ENCODE data around the gene NR4A3.

NR4A3 gene

GRCh38 chr9:99895510-99895909 lies 73.8 kb downstream of the NR4A3 start:
- Histone ChIP-seq H2AFZ (ENCODE audit: low read length) (no peak overlapping the region), H3K27me3 (replicated peaks; ENCODE audit: insufficient read depth, low read length) (no peaks in the 10 kb centered on the region), H3K9me3 (replicated peaks; ENCODE audit: insufficient read depth, low read length) (no peaks in the 10 kb centered on the region), H3K9me2 (replicated peaks; ENCODE audit: insufficient read depth, low read length) (no peaks in the 10 kb centered on the region), H3K36me3 (replicated peaks; ENCODE audit: insufficient read depth, low read length) (no peaks in the 10 kb centered on the region), H3K4me3 (ENCODE audit: low read length) (no peak overlapping the region), H3K4me1 (ENCODE audit: low read length) (no peaks in the 10 kb centered on the region), H3K4me2 (ENCODE audit: low read depth, low read length) (no peak overlapping the region), H3K9ac (ENCODE audit: low read length) (no peak overlapping the region), H4K20me1 (ENCODE audit: insufficient read depth, low read length) (no peaks in the 10 kb centered on the region), H3K79me2 (ENCODE audit: low read length) (no peaks in the 10 kb centered on the region), H3F3A (ENCODE audit: insufficient read depth, low read length) (no peaks in the 10 kb centered on the region), H3K27ac (ENCODE audit: low read length) (no peak overlapping the region)
- TF ChIP-seq EZH2 (optimal IDR thresholded peaks at IDR 0.05; ENCODE audit: low read depth, low read length) (no peak), CTCF (IDR thresholded peaks at IDR 0.05; ENCODE audit: low read length) (no peak), EZH2phosphoT487 (IDR thresholded peaks at IDR 0.05; ENCODE audit: low read length) (no peak)
- DNase-seq = no peak

- Histone ChIP-seq H3K9ac (ENCODE audit: low read length) (no peak overlapping the region), H2AFZ (ENCODE audit: low read length) (no peak overlapping the region), H3K9me2 (replicated peaks; ENCODE audit: insufficient read depth, low read length) (no peaks in the 10 kb centered on the region), H4K20me1 (ENCODE audit: insufficient read depth, low read length) (no peaks in the 10 kb centered on the region), H3K9me3 (replicated peaks; ENCODE audit: insufficient read depth, low read length) (no peaks in the 10 kb centered on the region), H3F3A (ENCODE audit: insufficient read depth, low read length) (no peaks in the 10 kb centered on the region), H3K27me3 (replicated peaks; ENCODE audit: insufficient read depth, low read length) (no peaks in the 10 kb centered on the region), H3K4me3 (ENCODE audit: low read length) (no peak overlapping the region), H3K79me2 (ENCODE audit: low read length) (no peaks in the 10 kb centered on the region), H3K4me2 (ENCODE audit: low read depth, low read length) (no peak overlapping the region), H3K4me1 (ENCODE audit: low read length) (no peaks in the 10 kb centered on the region), H3K27ac (ENCODE audit: low read length) (no peak overlapping the region), H3K36me3 (replicated peaks; ENCODE audit: insufficient read depth, low read length) (no peaks in the 10 kb centered on the region)
- TF ChIP-seq EZH2phosphoT487 (IDR thresholded peaks at IDR 0.05; ENCODE audit: low read length) (no peak), EZH2 (optimal IDR thresholded peaks at IDR 0.05; ENCODE audit: low read depth, low read length) (no peak), CTCF (IDR thresholded peaks at IDR 0.05; ENCODE audit: low read length) (no peak)
- DNase-seq = no peak
Measured at GRCh38 chr9:99896119-99896518, 74.4 kb downstream of the NR4A3 start.

- H3F3A ChIP-seq (ENCODE audit: insufficient read depth, low read length) = 0 out of 2 replicates have a peak, but pooled peaks cover 8% of the 10 kb centered on the region
- H3K79me2 ChIP-seq (ENCODE audit: low read length) = peaks cover 13% of the 10 kb centered on the region
- H3K27ac ChIP-seq (ENCODE audit: low read length) = no peak overlapping the region
- H4K20me1 ChIP-seq (ENCODE audit: insufficient read depth, low read length) = no peaks in the 10 kb centered on the region
- no peak overlapping the region for H3K9ac ChIP-seq (ENCODE audit: low read length)
- TF ChIP-seq EZH2phosphoT487 (IDR thresholded peaks at IDR 0.05; ENCODE audit: low read length) (no peak), EZH2 (optimal IDR thresholded peaks at IDR 0.05; ENCODE audit: low read depth, low read length) (no peak)
- no peak for DNase-seq
- H2AFZ ChIP-seq (ENCODE audit: low read length) = no peak overlapping the region
- H3K36me3 ChIP-seq (replicated peaks; ENCODE audit: insufficient read depth, low read length) = no peaks in the 10 kb centered on the region
- H3K27me3 ChIP-seq (replicated peaks; ENCODE audit: insufficient read depth, low read length) = no peaks in the 10 kb centered on the region
- H3K4me2 ChIP-seq (ENCODE audit: low read depth, low read length) = no peak overlapping the region
- H3K4me3 ChIP-seq (ENCODE audit: low read length) = no peak overlapping the region
- peaks cover 10% of the 10 kb centered on the region for H3K4me1 ChIP-seq (ENCODE audit: low read length)
- no peaks in the 10 kb centered on the region for H3K9me3 ChIP-seq (replicated peaks; ENCODE audit: insufficient read depth, low read length)
- H3K9me2 ChIP-seq (replicated peaks; ENCODE audit: insufficient read depth, low read length) = no peaks in the 10 kb centered on the region
Measured at GRCh38 chr9:99903393-99903792, 81.7 kb downstream of the NR4A3 start.

- Histone ChIP-seq H3K4me1 (ENCODE audit: low read length) (peaks cover 10% of the 10 kb centered on the region), H3F3A (ENCODE audit: insufficient read depth, low read length) (0 out of 2 replicates have a peak, but pooled peaks cover 8% of the 10 kb centered on the region), H3K79me2 (ENCODE audit: low read length) (peaks cover 27% of the 10 kb centered on the region), H3K9ac (ENCODE audit: low read length) (peak overlapping the region; percentile 32; the same call in 1 of the 2 replicates), H2AFZ (ENCODE audit: low read length) (peak overlapping the region; percentile 77), H3K4me3 (ENCODE audit: low read length) (peak overlapping the region; percentile 86), H3K4me2 (ENCODE audit: low read depth, low read length) (peak overlapping the region; percentile 64), H4K20me1 (ENCODE audit: insufficient read depth, low read length) (no peaks in the 10 kb centered on the region), H3K36me3 (replicated peaks; ENCODE audit: insufficient read depth, low read length) (no peaks in the 10 kb centered on the region), H3K9me3 (replicated peaks; ENCODE audit: insufficient read depth, low read length) (no peaks in the 10 kb centered on the region), H3K9me2 (replicated peaks; ENCODE audit: insufficient read depth, low read length) (no peaks in the 10 kb centered on the region), H3K27me3 (replicated peaks; ENCODE audit: insufficient read depth, low read length) (no peaks in the 10 kb centered on the region), H3K27ac (ENCODE audit: low read length) (peak overlapping the region; percentile 2; the same call in 1 of the 2 replicates)
- TF ChIP-seq EZH2phosphoT487 (IDR thresholded peaks at IDR 0.05; ENCODE audit: low read length) (no peak), EZH2 (optimal IDR thresholded peaks at IDR 0.05; ENCODE audit: low read depth, low read length) (no peak), CTCF (IDR thresholded peaks at IDR 0.05; ENCODE audit: low read length) (no peak)
- no peak for DNase-seq
Measured at GRCh38 chr9:99905833-99906402, 84.2 kb downstream of the NR4A3 start.
